ENCODE data around the gene MAGI1.

- TF ChIP-seq GATA2 (IDR thresholded peaks at IDR 0.05; ENCODE audit: low read depth, low read length) (no peak), GATA3 (IDR thresholded peaks at IDR 0.05; ENCODE audit: low read depth, low read length) (no peak)
Measured at GRCh38 chr3:65596029-65596300, 442.8 kb downstream of the MAGI1 start.

All from SH-SY5Y (cell line).